SW480 (cell line): ENCODE measurements around the gene PM20D1.
A peak's percentile ranks its signal among the peaks of the same experiment; 100 is the strongest.

ENCODE experiments used
- DNase-seq: peaks from one replicate; pipeline ENCODE4 v3.0.0-alpha.2; 2016; ENCODE audit warnings: low spot score

PM20D1 gene

GRCh38 chr1:205804605-205805004 is 45.3 kb downstream of the PM20D1 start:
- no peak for DNase-seq

- DNase-seq, result no peak
Measured at GRCh38 chr1:205803986-205804385, 45.9 kb downstream of the PM20D1 start.

- DNase-seq, result no peak
Measured at GRCh38 chr1:205802060-205802459, 47.9 kb downstream of the PM20D1 start.

GRCh38 chr1:205800981-205801703 is 48.8 kb downstream of the PM20D1 start:
- no peak for DNase-seq

GRCh38 chr1:205800427-205800826 is 49.5 kb downstream of the PM20D1 start:
- no peak for DNase-seq

GRCh38 chr1:205798577-205798976 is 51.4 kb downstream of the PM20D1 start:
- no peak for DNase-seq

GRCh38 chr1:205797168-205797567 is 52.8 kb downstream of the PM20D1 start:
- DNase-seq, result no peak

GRCh38 chr1:205794011-205794730 is 55.8 kb downstream of the PM20D1 start:
- no peak for DNase-seq

- DNase-seq, result no peak
Measured at GRCh38 chr1:205792961-205793673, 56.8 kb downstream of the PM20D1 start.

GRCh38 chr1:205792481-205792881 is 57.5 kb downstream of the PM20D1 start:
- no peak for DNase-seq

- DNase-seq, result peak; percentile 46
Measured at GRCh38 chr1:205791568-205792180, 58.3 kb downstream of the PM20D1 start.

- DNase-seq, result no peak
Measured at GRCh38 chr1:205787287-205787916, 62.5 kb downstream of the PM20D1 start.

GRCh38 chr1:205786601-205787000 is 63.3 kb downstream of the PM20D1 start:
- no peak for DNase-seq

- no peak for DNase-seq
Measured at GRCh38 chr1:205785446-205785845, 64.5 kb downstream of the PM20D1 start.

GRCh38 chr1:205783904-205784303 is 66.0 kb downstream of the PM20D1 start:
- no peak for DNase-seq

- no peak for DNase-seq
Measured at GRCh38 chr1:205783433-205783795, 66.5 kb downstream of the PM20D1 start.

- no peak for DNase-seq
Measured at GRCh38 chr1:205782627-205783432, 67.1 kb downstream of the PM20D1 start.

- DNase-seq, result no peak
Measured at GRCh38 chr1:205780335-205780734, 69.6 kb downstream of the PM20D1 start.
